ENCODE results near the gene GATA5.

GATA5 gene

DNA sequence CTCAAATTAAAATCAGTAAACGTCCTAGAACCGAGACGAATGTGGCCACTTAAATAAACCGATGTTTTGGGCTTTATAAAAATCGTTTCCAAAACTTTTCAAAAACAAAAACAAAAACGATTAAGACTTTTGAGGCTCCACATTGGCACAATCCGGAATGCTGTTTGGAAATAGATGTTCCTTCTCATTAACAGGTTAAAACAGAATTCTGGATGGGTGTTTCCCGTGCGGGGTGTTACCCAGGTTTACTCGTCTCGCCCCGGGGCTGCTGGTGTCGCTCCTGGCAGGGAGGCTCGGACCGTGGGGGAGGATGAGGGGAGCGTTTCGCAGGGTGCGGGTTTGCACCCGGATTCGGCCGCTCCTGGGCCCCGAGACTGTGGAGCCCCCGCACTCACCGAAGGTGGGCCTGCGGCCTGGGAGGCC lies 1.2 kb downstream of the GATA5 start:
- DNase-seq (ENCODE audit: low spot score) = no peak
- in situ Hi-C loops (cut with MboI; ENCODE audit: low pct_unique_long_range_greater_than_20kb, low sequenced_read_pairs, unreplicated experiment) = no loop called here
- TF ChIP-seq CTCF (IDR thresholded peaks at IDR 0.05; ENCODE audit: extremely low read depth, insufficient read depth, missing control alignments) = no peak

DNA sequence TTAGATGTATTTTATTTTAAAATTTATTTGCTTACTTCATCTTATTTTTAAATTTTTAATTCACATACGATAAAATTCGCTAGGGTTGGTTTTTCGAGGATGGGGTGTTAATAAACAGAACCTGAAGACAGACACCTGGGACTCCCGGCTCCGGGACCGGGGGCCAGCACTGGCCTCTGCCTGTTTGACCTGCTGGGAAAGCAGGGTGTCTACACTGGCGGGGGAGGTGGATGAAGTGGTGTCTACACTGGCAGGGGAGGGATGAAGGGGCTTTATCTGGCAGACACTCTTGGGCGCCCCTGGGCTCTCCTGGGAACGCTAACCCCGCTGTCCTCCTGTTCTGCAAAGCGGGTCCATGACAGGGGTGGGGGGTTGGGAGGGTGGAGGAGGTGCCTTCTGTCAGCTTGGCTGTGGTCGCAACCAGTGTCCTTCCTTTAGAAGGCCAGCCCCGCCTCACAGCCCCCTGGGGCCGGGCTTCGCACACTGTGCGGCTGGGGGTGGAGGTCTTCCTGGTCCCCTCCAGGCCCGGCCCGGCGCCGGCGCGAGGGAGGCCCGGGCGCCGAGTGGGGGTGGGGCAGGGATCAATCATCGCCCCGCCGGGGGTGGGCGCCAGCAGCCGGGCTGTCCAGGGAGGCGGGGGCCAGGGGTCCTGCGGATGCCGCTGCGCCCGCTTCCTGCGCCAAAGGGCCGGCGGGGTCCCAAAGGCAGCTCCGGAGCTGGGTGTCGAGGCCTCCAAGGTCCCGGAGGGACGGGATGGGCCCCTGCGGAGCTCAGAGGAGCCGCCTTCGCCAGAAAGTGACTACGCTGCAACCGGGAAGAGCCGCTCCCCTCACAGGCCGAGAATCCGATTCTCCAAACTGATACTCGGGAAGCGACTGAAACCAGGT lies 1.8 kb downstream of the GATA5 start:
- no peak for DNase-seq (ENCODE audit: low spot score)
- in situ Hi-C loops (cut with MboI; ENCODE audit: low pct_unique_long_range_greater_than_20kb, low sequenced_read_pairs, unreplicated experiment) = no loop called here
- no peak for TF ChIP-seq CTCF (IDR thresholded peaks at IDR 0.05; ENCODE audit: extremely low read depth, insufficient read depth, missing control alignments)

DNA sequence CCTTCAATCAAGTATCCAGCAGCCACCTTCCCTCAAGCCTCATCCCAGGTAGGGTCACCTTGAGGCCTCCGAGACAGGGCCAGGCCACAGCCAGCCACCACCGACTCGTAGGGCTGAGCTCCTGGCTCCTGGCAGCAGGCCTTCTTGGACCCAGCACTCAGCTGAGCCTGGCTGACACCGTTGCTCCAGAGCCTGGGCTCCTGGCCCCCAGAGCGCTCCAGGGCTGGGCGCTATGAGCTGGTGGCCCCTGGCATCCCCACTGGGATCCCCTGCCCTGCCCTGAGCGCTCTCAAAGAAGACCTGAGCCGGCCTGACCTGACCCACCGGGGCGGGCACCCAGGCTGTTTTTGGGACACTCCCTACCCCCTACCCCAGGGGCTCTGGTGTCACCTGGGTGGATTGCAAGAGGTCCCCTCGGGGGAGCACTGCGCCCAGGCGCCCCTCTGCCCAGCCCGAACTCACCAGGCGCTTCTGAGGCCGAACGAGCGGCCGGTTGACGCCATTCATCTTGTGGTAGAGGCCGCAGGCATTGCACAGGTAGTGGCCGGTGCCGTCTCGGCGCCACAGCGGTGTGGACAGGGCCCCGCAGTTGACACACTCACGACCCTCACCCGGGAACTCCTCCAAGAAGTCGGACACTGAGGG lies 2.7 kb downstream of the GATA5 start:
- DNase-seq (ENCODE audit: low spot score) = no peak
- in situ Hi-C loops (cut with MboI; ENCODE audit: low pct_unique_long_range_greater_than_20kb, low sequenced_read_pairs, unreplicated experiment) = no loop called here
- TF ChIP-seq CTCF (IDR thresholded peaks at IDR 0.05; ENCODE audit: extremely low read depth, insufficient read depth, missing control alignments) = no peak

- TF ChIP-seq CTCF (IDR thresholded peaks at IDR 0.05; ENCODE audit: extremely low read depth, insufficient read depth, missing control alignments) = no peak
- in situ Hi-C loops (cut with MboI; ENCODE audit: low pct_unique_long_range_greater_than_20kb, low sequenced_read_pairs, unreplicated experiment) = no loop called here
- no peak for DNase-seq (ENCODE audit: low spot score)
Measured at GRCh38 chr20:62472138-62472940, 3.5 kb downstream of the GATA5 start.

DNA sequence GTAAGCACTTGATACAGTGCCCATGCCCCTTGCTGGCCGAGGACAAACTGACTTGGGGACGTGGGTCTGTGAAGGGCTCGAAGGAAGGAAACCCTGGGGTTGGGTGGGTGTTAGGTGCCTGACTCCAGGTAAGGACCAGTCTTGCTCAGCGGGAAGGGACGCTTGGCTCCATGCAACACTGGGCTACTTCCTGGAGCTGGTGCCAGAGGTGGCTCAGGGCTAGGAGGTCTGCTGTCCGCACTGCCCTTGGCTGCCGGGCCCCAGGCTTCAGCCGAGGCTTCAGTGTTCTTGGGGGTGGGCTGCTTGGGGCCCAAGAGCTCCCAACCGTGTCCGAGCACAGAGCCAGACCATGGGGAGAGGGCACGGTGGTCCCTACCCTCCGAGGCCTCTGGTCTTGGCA lies 5.3 kb downstream of the GATA5 start:
- no peak for DNase-seq (ENCODE audit: low spot score)
- TF ChIP-seq CTCF (IDR thresholded peaks at IDR 0.05; ENCODE audit: extremely low read depth, insufficient read depth, missing control alignments) = no peak
- in situ Hi-C loops (cut with MboI; ENCODE audit: low pct_unique_long_range_greater_than_20kb, low sequenced_read_pairs, unreplicated experiment) = no loop called here

- TF ChIP-seq CTCF (IDR thresholded peaks at IDR 0.05; ENCODE audit: extremely low read depth, insufficient read depth, missing control alignments) = no peak
- in situ Hi-C loops (cut with MboI; ENCODE audit: low pct_unique_long_range_greater_than_20kb, low sequenced_read_pairs, unreplicated experiment) = no loop called here
Measured at GRCh38 chr20:62470001-62470400, 5.8 kb downstream of the GATA5 start.

More at GRCh38 chr20:62470001-62470400, 5.8 kb downstream of the GATA5 start:
- DNase-seq (ENCODE audit: low spot score) = no peak

Data from GM13977 (cell line).